ENCODE results near the gene SLAMF6.

- TF ChIP-seq CTCF (IDR thresholded peaks at IDR 0.05) (no peak), POLR2A (IDR thresholded peaks at IDR 0.05) (no peak)
Observed at GRCh38 chr1:160549665-160550006, 26.6 kb upstream of the SLAMF6 start.
